ENCODE data around the gene THEMIS2. TPM values are rescaled to one million over a fixed set of nuclear protein-coding genes. Genes with fewer than 3 reads are reported as not detected.

Gene THEMIS2
- total RNA-seq (2022; extraction: Qiagen RNA extraction; ENCODE audit: low read depth), result 0.70 to 1.4 TPM (median 1.3 TPM) in 5 replicates

GRCh38 chr1:27872059-27872801, at the start of gene THEMIS2:
Gene THEMIS2 (plus strand): TSS chr1:27872544. CDS start chr1:27872572, 28 bp downstream.

GRCh38 chr1:27830621-27831440, 41.5 kb upstream of the THEMIS2 start, which contains the start of gene PPP1R8:
Gene PPP1R8 (plus strand): TSS chr1:27830782. CDS start chr1:27830836, 54 bp downstream.

GRCh38 chr1:27934818-27935549, 62.6 kb downstream of the THEMIS2 start, which contains the start of gene SMPDL3B:
Gene SMPDL3B (plus strand): TSS chr1:27935000. CDS start chr1:27935184, 184 bp downstream.

Other genes starting within 250 kb of the THEMIS2 start
- 0.05 TPM in 1 of 5 replicates, not detected in the others for gene FGR, start 237.4 kb upstream of the THEMIS2 start, total RNA-seq (2022; extraction: Qiagen RNA extraction; ENCODE audit: low read depth)
- 9.7 to 13.1 TPM (median 12.6 TPM) in 5 replicates for gene IFI6, start 200.4 kb upstream of the THEMIS2 start, total RNA-seq (2022; extraction: Qiagen RNA extraction; ENCODE audit: low read depth)
- gene FAM76A, start 146.6 kb upstream of the THEMIS2 start, total RNA-seq (2022; extraction: Qiagen RNA extraction; ENCODE audit: low read depth), result 4.0 to 6.3 TPM (median 5.7 TPM) in 5 replicates
- 7.8 to 10.2 TPM (median 10.0 TPM) in 5 replicates for gene STX12, start 99.3 kb upstream of the THEMIS2 start, total RNA-seq (2022; extraction: Qiagen RNA extraction; ENCODE audit: low read depth)
- gene PPP1R8, start 41.8 kb upstream of the THEMIS2 start, total RNA-seq (2022; extraction: Qiagen RNA extraction; ENCODE audit: low read depth), result 33.9 to 38.0 TPM (median 36.4 TPM) in 5 replicates
- gene RPA2, start 42.0 kb downstream of the THEMIS2 start, total RNA-seq (2022; extraction: Qiagen RNA extraction; ENCODE audit: low read depth), result 33.9 to 40.0 TPM (median 38.2 TPM) in 5 replicates
- 1.3 to 2.3 TPM (median 1.5 TPM) in 5 replicates for gene SMPDL3B, start 62.5 kb downstream of the THEMIS2 start, total RNA-seq (2022; extraction: Qiagen RNA extraction; ENCODE audit: low read depth)
- 4.4 to 6.1 TPM (median 5.5 TPM) in 5 replicates for gene XKR8, start 87.4 kb downstream of the THEMIS2 start, total RNA-seq (2022; extraction: Qiagen RNA extraction; ENCODE audit: low read depth)
- 6.0 to 6.7 TPM (median 6.6 TPM) in 5 replicates for gene EYA3, start 216.1 kb downstream of the THEMIS2 start, total RNA-seq (2022; extraction: Qiagen RNA extraction; ENCODE audit: low read depth)

Measured in A549 treated with GW870086 at 1 μM for 4 hours (cell line).